ENCODE measurements around the gene MTO1.
"Not testable (repeated sequence)": the region's sequence is repeated elsewhere in the genome, so short reads cannot be mapped to it uniquely, and the experiment has no call there.

The MTO1 gene

GRCh38 chr6:73461537-73462350, at the start of gene MTO1:
MTO1 (plus strand) TSS chr6:73461737; CDS start chr6:73461855, 118 bp downstream.
- DNase-seq, result peak; percentile 87

- DNase-seq, result no peak
Observed at GRCh38 chr6:73413102-73413501, 48.4 kb upstream of the MTO1 start.

- no peak for DNase-seq
Observed at GRCh38 chr6:73418081-73418741, 43.3 kb upstream of the MTO1 start.

GRCh38 chr6:73421534-73421933, 40.0 kb upstream of the MTO1 start:
- no peak for DNase-seq

GRCh38 chr6:73435236-73435635, 26.3 kb upstream of the MTO1 start:
- DNase-seq, result no peak

- no peak for DNase-seq
Observed at GRCh38 chr6:73443555-73443954, 18.0 kb upstream of the MTO1 start.

- DNase-seq, result no peak
Observed at GRCh38 chr6:73451223-73452106, 10.1 kb upstream of the MTO1 start.

- peak; percentile 89 for DNase-seq
Observed at GRCh38 chr6:73452107-73452461, 9.5 kb upstream of the MTO1 start, which contains the start of gene CGAS. CGAS (minus strand) TSS chr6:73452297; CDS start chr6:73452181, 116 bp downstream.

- no peak for DNase-seq
Observed at GRCh38 chr6:73455865-73456629, 5.5 kb upstream of the MTO1 start.

- DNase-seq, result not testable (repeated sequence)
Observed at GRCh38 chr6:73459474-73459873, 2.1 kb upstream of the MTO1 start.

GRCh38 chr6:73460056-73460455, 1.5 kb upstream of the MTO1 start:
- no peak for DNase-seq

GRCh38 chr6:73471686-73472290, 10.3 kb downstream of the MTO1 start:
- no peak for DNase-seq

- no peak for DNase-seq
Observed at GRCh38 chr6:73476723-73477122, 15.2 kb downstream of the MTO1 start.

GRCh38 chr6:73477407-73477806, 15.9 kb downstream of the MTO1 start:
- DNase-seq, result no peak

GRCh38 chr6:73481969-73482368, 20.4 kb downstream of the MTO1 start:
- DNase-seq, result no peak

GRCh38 chr6:73484438-73484837, 22.9 kb downstream of the MTO1 start:
- no peak for DNase-seq

GRCh38 chr6:73487473-73487872, 25.9 kb downstream of the MTO1 start:
- DNase-seq, result no peak

GRCh38 chr6:73491377-73491776, 29.8 kb downstream of the MTO1 start:
- DNase-seq, result no peak

- no peak for DNase-seq
Observed at GRCh38 chr6:73497915-73498314, 36.4 kb downstream of the MTO1 start.

- DNase-seq, result no peak
Observed at GRCh38 chr6:73503027-73503772, 41.7 kb downstream of the MTO1 start.

GRCh38 chr6:73504160-73504559, 42.6 kb downstream of the MTO1 start:
- DNase-seq, result no peak

All from activated CD8-positive, alpha-beta memory T cell treated with anti-CD3 and anti-CD28 coated beads for 24 hours (primary cell).